CD14-positive monocyte (primary cell): ENCODE results near the gene TXK. TPM values are rescaled to one million over a fixed set of nuclear protein-coding genes. Genes with fewer than 3 reads are reported as not detected.

Experiments used
- DNase-seq, 3 donors: peaks; one replicate each; pipeline ENCODE4 v3.0.0-alpha.2; 2011 to 2022
- H2AFZ ChIP-seq: 2 replicates; pipeline ENCODE4 v1.6.0; 2012; ENCODE audit warnings: mild to moderate bottlenecking, low read depth, low read length, inconsistent platforms; ENCODE audit not compliant: insufficient read depth, poor library complexity, severe bottlenecking
- H3K27ac ChIP-seq, 2 donors: 1 replicate in 1 of 2; 2 replicates in 1 of 2; pipeline ENCODE4 v1.5.1; 2012 to 2013; ENCODE audit warnings: low read length in 2 of 2, control low read depth in 1 of 2, inconsistent platforms in 1 of 2, low read depth in 1 of 2, mild to moderate bottlenecking in 1 of 2
- H3K27me3 ChIP-seq, 2 donors: one replicate each; pipeline versions ENCODE4 v1.6.0 to v1.6.1; 2011 to 2013; ENCODE audit warnings: low read length in 2 of 2; ENCODE audit not compliant: control insufficient read depth in 2 of 2, insufficient read depth in 2 of 2
- H3K36me3 ChIP-seq, 2 donors: replicated peaks in 1 of 2; 1 replicate in 1 of 2; 2 replicates in 1 of 2; pipeline versions ENCODE4 v1.5.1 to v1.6.1; 2012 to 2013; ENCODE audit warnings: low read length in 2 of 2, control low read depth in 1 of 2, inconsistent platforms in 1 of 2, mild to moderate bottlenecking in 1 of 2; ENCODE audit not compliant: insufficient read depth in 2 of 2, control insufficient read depth in 1 of 2
- H3K4me1 ChIP-seq, 2 donors: 1 replicate in 1 of 2; 2 replicates in 1 of 2; pipeline versions ENCODE4 v1.5.1 to v1.6.1; 2012 to 2013; ENCODE audit warnings: low read length in 2 of 2, control low read depth in 1 of 2, inconsistent platforms in 1 of 2, mild to moderate bottlenecking in 1 of 2, moderate library complexity in 1 of 2; ENCODE audit not compliant: insufficient read depth in 2 of 2, control insufficient read depth in 1 of 2
- H3K4me2 ChIP-seq: replicated peaks from 2 replicates; pipeline ENCODE3; 2012; ENCODE audit warnings: low read length, moderate library complexity, mild to moderate bottlenecking; ENCODE audit not compliant: poor library complexity, severe bottlenecking; ENCODE audit errors: extremely low read depth
- H3K4me3 ChIP-seq, 3 experiments: fragments of 200-600 bp in 1 of 3; sonication (generic) in 1 of 3; replicated peaks in 1 of 3; 1 replicate in 2 of 3; 2 replicates in 1 of 3; pipeline ENCODE4 v1.5.1; 2011 to 2013; ENCODE audit warnings: low read length in 3 of 3, mild to moderate bottlenecking in 3 of 3, control low read depth in 2 of 3, low read depth in 2 of 3, inconsistent platforms in 1 of 3, moderate library complexity in 1 of 3
- H3K79me2 ChIP-seq: 2 replicates; pipeline ENCODE4 v1.6.0; 2012; ENCODE audit warnings: mild to moderate bottlenecking, control low read depth, inconsistent platforms, low read length, moderate library complexity; ENCODE audit not compliant: insufficient read depth
- H3K9ac ChIP-seq: 2 replicates; pipeline ENCODE4 v1.6.0; 2017; ENCODE audit warnings: low read length, mild to moderate bottlenecking; ENCODE audit not compliant: insufficient read depth, poor library complexity, severe bottlenecking
- H3K9me3 ChIP-seq, 2 donors: replicated peaks in 1 of 2; 1 replicate in 1 of 2; 2 replicates in 1 of 2; pipeline versions ENCODE4 v1.5.1 to v1.6.1; 2012 to 2013; ENCODE audit warnings: low read length in 2 of 2, control low read depth in 1 of 2; ENCODE audit not compliant: control insufficient read depth in 1 of 2, insufficient read depth in 1 of 2
- H4K20me1 ChIP-seq: 2 replicates; pipeline ENCODE4 v1.6.0; 2012; ENCODE audit warnings: mild to moderate bottlenecking, low read length, control low read depth, moderate library complexity; ENCODE audit not compliant: insufficient read depth
- H3K27ac Mint-ChIP-seq, 7 donors: one replicate each; pipeline ENCODE4 v1.8.0; 2020; ENCODE audit warnings: mild to moderate bottlenecking in 7 of 7, mixed read lengths in 7 of 7, moderate library complexity in 6 of 7, inconsistent platforms in 2 of 7
- H3K27me3 Mint-ChIP-seq, 3 donors: one replicate each; pipeline ENCODE4 v1.8.0; 2021 to 2022; ENCODE audit warnings: low read depth in 3 of 3, mild to moderate bottlenecking in 3 of 3, mixed read lengths in 3 of 3, moderate library complexity in 3 of 3, inconsistent platforms in 1 of 3
- H3K36me3 Mint-ChIP-seq, 2 donors: one replicate each; pipeline ENCODE4 v1.8.0; 2020; ENCODE audit warnings: mixed read lengths in 2 of 2, inconsistent platforms in 1 of 2, mild to moderate bottlenecking in 1 of 2
- H3K4me1 Mint-ChIP-seq: one replicate; pipeline ENCODE4 v1.8.0; 2020; ENCODE audit warnings: mild to moderate bottlenecking, mixed read lengths
- H3K4me3 Mint-ChIP-seq, 2 donors: one replicate each; pipeline ENCODE4 v1.8.0; 2020; ENCODE audit warnings: mild to moderate bottlenecking in 2 of 2, mixed read lengths in 2 of 2, moderate library complexity in 1 of 2
- H3K9me3 Mint-ChIP-seq, 7 donors: one replicate each; pipeline ENCODE4 v1.8.0; 2020 to 2022; ENCODE audit warnings: mixed read lengths in 7 of 7, mild to moderate bottlenecking in 6 of 7, moderate library complexity in 6 of 7, inconsistent platforms in 2 of 7
- WGBS: methylation state at CpG from one replicate; pipeline ENCODE4 v1.1.5; 2013; ENCODE audit warnings: missing lambda C conversion rate; ENCODE audit not compliant: insufficient coverage; 5-methylcytosine and 5-hydroxymethylcytosine counted together
- intact Hi-C, 2 donors: fragments of 100-400 bp; cut with micrococcal nuclease; formaldehyde crosslinking; loops; one replicate each; pipeline versions ENCODE4 v1.15.0 to v1.15.1; 2023
- polyA plus RNA-seq, 3 donors: library from polyadenylated mRNA; depleted of rRNA in 1 of 3; unstranded in 2 of 3; stranded (reverse) in 1 of 3; fragments of 300-500 nt in 2 of 3; fragments of >200 nt in 1 of 3; fragmentation: Illumina TruSeq in 2 of 3; gene quantifications; 1 replicate in 2 of 3; 2 replicates in 1 of 3; pipeline ENCODE4 v1.2.3, GENCODE V29; 2012 to 2021
- TF ChIP-seq, protein P1 (sequence below): fragments of 200-600 bp; IDR thresholded peaks from one replicate; pipeline ENCODE4 v1.8.0; 2022; ENCODE audit warnings: antibody characterized with exemption, mild to moderate bottlenecking

The TXK gene
- polyA plus RNA-seq, 3 donors: 0.13 to 0.93 (median 0.54) TPM

DNA sequence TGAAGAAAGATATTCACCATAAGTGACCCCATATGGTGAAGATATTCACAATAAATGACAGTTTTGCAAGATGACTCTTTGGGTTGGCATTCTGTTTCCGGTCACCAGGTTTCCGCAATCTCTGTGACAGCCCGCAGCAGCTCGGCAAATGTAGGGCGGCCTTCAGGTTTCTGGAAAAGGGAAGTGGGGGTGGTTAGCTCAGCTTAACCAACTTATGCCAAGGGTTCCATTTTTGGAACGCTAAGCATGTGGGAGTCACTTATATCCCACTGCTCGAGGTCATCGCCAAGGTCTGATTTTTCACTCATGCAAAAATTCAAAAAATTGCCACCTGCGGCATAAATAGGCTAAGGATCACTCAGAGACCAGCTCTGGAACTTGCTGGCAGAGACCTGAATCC, 66.5 kb downstream of the TXK start:
- Histone ChIP-seq H3K4me3 (no peak overlapping the region), H4K20me1 (no peaks in the 10 kb centered on the region), H3K4me1 (no peaks in the 10 kb centered on the region), H3K27me3 (no peaks in the 10 kb centered on the region), H3K79me2 (no peaks in the 10 kb centered on the region), H3K9ac (no peak overlapping the region), H2AFZ (no peak overlapping the region), H3K36me3 (no peaks in the 10 kb centered on the region), H3K4me2 (no peak overlapping the region), H3K9me3 (no peaks in the 10 kb centered on the region), H3K27ac (no peak overlapping the region)
- peaks cover 0 to 10% (median 2%) of the 10 kb centered on the region in 7 donors for H3K9me3 Mint-ChIP-seq
- H3K27me3 Mint-ChIP-seq: peaks cover 0 to 4% (median 0%) of the 10 kb centered on the region in 3 donors
- H3K4me1 Mint-ChIP-seq: peaks cover 4% of the 10 kb centered on the region
- intact Hi-C loops: no loop called here
- WGBS: 86% methylated on average over 4 of the region's 9 CpGs
- H3K4me3 Mint-ChIP-seq: no peak overlapping the region
- TF ChIP-seq, protein P1, sequence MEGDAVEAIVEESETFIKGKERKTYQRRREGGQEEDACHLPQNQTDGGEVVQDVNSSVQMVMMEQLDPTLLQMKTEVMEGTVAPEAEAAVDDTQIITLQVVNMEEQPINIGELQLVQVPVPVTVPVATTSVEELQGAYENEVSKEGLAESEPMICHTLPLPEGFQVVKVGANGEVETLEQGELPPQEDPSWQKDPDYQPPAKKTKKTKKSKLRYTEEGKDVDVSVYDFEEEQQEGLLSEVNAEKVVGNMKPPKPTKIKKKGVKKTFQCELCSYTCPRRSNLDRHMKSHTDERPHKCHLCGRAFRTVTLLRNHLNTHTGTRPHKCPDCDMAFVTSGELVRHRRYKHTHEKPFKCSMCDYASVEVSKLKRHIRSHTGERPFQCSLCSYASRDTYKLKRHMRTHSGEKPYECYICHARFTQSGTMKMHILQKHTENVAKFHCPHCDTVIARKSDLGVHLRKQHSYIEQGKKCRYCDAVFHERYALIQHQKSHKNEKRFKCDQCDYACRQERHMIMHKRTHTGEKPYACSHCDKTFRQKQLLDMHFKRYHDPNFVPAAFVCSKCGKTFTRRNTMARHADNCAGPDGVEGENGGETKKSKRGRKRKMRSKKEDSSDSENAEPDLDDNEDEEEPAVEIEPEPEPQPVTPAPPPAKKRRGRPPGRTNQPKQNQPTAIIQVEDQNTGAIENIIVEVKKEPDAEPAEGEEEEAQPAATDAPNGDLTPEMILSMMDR: no peak
- H3K36me3 Mint-ChIP-seq: no peaks in the 10 kb centered on the region
- H3K27ac Mint-ChIP-seq: peak overlapping the region in 2 of 7 donors; percentile 57 to 69
- DNase-seq: peak in 1 of 3 donors; percentile 22

DNA sequence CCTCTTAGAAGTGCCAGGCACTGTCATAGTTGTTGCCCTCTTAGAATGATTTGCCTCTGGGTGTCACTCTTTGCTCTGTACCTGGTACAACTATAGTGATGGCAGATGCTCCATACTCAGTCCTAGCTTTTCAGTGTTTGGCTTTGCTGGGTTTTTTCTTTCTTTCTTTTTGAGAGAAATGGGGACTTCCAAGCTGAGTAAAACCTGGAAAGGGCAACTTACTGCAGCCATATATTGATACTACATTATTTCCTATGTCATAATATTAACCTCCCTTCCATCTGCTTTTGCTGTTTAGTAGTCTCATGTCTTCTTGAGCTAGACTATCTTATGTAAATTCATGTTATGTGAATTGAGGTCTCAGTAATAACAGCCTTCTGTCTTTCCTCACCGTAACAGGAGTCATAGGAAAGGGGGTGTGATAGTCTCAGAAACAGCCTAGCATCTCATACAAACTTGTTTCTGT, 68.4 kb downstream of the TXK start:
- Mint-ChIP-seq H3K9me3 (peaks cover 3 to 12% (median 7%) of the 10 kb centered on the region in 7 donors), H3K27ac (no peak overlapping the region)

More for the DNA sequence above, 68.4 kb downstream of the TXK start:
- Mint-ChIP-seq H3K4me3 (no peak overlapping the region), H3K4me1 (peaks cover 4% of the 10 kb centered on the region), H3K36me3 (no peaks in the 10 kb centered on the region), H3K27me3 (peaks cover 1 to 7% (median 3%) of the 10 kb centered on the region in 3 donors)
- H3K4me3 ChIP-seq: no peak overlapping the region
- no CpG with 5 or more reads among the region's 1 CpG for WGBS
- intact Hi-C loops: no loop called here
- H3K4me1 ChIP-seq: no peaks in the 10 kb centered on the region
- no peaks in the 10 kb centered on the region for H3K36me3 ChIP-seq
- no peak for DNase-seq
- H3K79me2 ChIP-seq: no peaks in the 10 kb centered on the region
- H3K4me2 ChIP-seq: no peak overlapping the region
- H2AFZ ChIP-seq: no peak overlapping the region
- H3K9me3 ChIP-seq: no peaks in the 10 kb centered on the region
- H3K27me3 ChIP-seq: no peaks in the 10 kb centered on the region
- H3K9ac ChIP-seq: no peak overlapping the region
- H4K20me1 ChIP-seq: no peaks in the 10 kb centered on the region
- no peak overlapping the region for H3K27ac ChIP-seq
- TF ChIP-seq, protein P1: no peak
